Mesenchymal stem cell (in vitro differentiated cells and primary cell): ENCODE data around the gene HPCAL1.

Experiments
- DNase-seq: peaks from one replicate; pipeline ENCODE4 v3.0.0-alpha.2; 2013
- H2AFZ ChIP-seq: one replicate; pipeline ENCODE4 v1.6.1; 2013; ENCODE audit warnings: low read depth, mild to moderate bottlenecking, control low read depth, inconsistent platforms, low read length, moderate library complexity
- H2AK5ac ChIP-seq: 2 replicates; pipeline ENCODE4 v1.6.1; 2013; ENCODE audit warnings: low read length, moderate library complexity, mild to moderate bottlenecking, inconsistent platforms; ENCODE audit not compliant: severe bottlenecking
- H2BK120ac ChIP-seq: one replicate; pipeline ENCODE4 v1.6.1; 2013; ENCODE audit warnings: low read depth, mild to moderate bottlenecking, inconsistent platforms, low read length, moderate library complexity
- H2BK12ac ChIP-seq, 2 experiments: one replicate each; pipeline ENCODE4 v1.6.1; 2013; ENCODE audit warnings: inconsistent platforms in 2 of 2, low read length in 2 of 2, mild to moderate bottlenecking in 2 of 2, moderate library complexity in 2 of 2, control low read depth in 1 of 2
- H2BK15ac ChIP-seq: one replicate; pipeline ENCODE4 v1.6.1; 2013; ENCODE audit warnings: mild to moderate bottlenecking, low read depth, inconsistent platforms; ENCODE audit not compliant: poor library complexity, severe bottlenecking
- H2BK5ac ChIP-seq: 2 replicates; pipeline ENCODE4 v1.6.1; 2013; ENCODE audit warnings: low read depth, mild to moderate bottlenecking, low read length, control low read depth, inconsistent platforms; ENCODE audit not compliant: poor library complexity, severe bottlenecking
- H3K14ac ChIP-seq, 2 experiments: one replicate each; pipeline ENCODE4 v1.6.1; 2013; ENCODE audit warnings: inconsistent platforms in 2 of 2, low read length in 2 of 2, control low read depth in 1 of 2, mild to moderate bottlenecking in 1 of 2, moderate library complexity in 1 of 2
- H3K18ac ChIP-seq, 2 experiments: one replicate each; pipeline ENCODE4 v1.6.1; 2013; ENCODE audit warnings: inconsistent platforms in 2 of 2, low read length in 2 of 2, control low read depth in 1 of 2, low read depth in 1 of 2, mild to moderate bottlenecking in 1 of 2
- H3K23ac ChIP-seq, 2 experiments: one replicate each; pipeline ENCODE4 v1.6.1; 2013; ENCODE audit warnings: inconsistent platforms in 2 of 2, low read length in 2 of 2, mild to moderate bottlenecking in 2 of 2, moderate library complexity in 2 of 2, control low read depth in 1 of 2
- H3K27ac ChIP-seq: 2 replicates; pipeline ENCODE4 v1.5.1; 2013; ENCODE audit warnings: mild to moderate bottlenecking, moderate library complexity, low read length, control low read depth, inconsistent platforms; ENCODE audit not compliant: poor library complexity, severe bottlenecking
- H3K27me3 ChIP-seq, 2 experiments: 2 replicates each; pipeline versions ENCODE4 v1.6.1 to v1.7.0; 2013; ENCODE audit warnings: low read length in 2 of 2, mild to moderate bottlenecking in 2 of 2, moderate library complexity in 2 of 2, control low read depth in 1 of 2, inconsistent platforms in 1 of 2; ENCODE audit not compliant: control insufficient read depth in 1 of 2, insufficient read depth in 1 of 2
- H3K36me3 ChIP-seq, 2 experiments: 2 replicates each; pipeline versions ENCODE4 v1.6.1 to v1.7.0; 2013; ENCODE audit warnings: low read length in 2 of 2, control low read depth in 1 of 2, inconsistent platforms in 1 of 2, low read depth in 1 of 2, mild to moderate bottlenecking in 1 of 2; ENCODE audit not compliant: insufficient read depth in 2 of 2, control insufficient read depth in 1 of 2
- H3K4ac ChIP-seq, 2 experiments: one replicate each; pipeline ENCODE4 v1.6.1; 2013; ENCODE audit warnings: inconsistent platforms in 2 of 2, low read length in 2 of 2, mild to moderate bottlenecking in 2 of 2, moderate library complexity in 2 of 2, control low read depth in 1 of 2, low read depth in 1 of 2
- H3K4me1 ChIP-seq: 2 replicates; pipeline ENCODE4 v1.6.1; 2013; ENCODE audit warnings: low read depth, low read length, control low read depth; ENCODE audit not compliant: control insufficient read depth, insufficient read depth
- H3K4me2 ChIP-seq: 2 replicates; pipeline ENCODE4 v1.6.1; 2013; ENCODE audit warnings: low read length, mild to moderate bottlenecking, inconsistent platforms; ENCODE audit not compliant: poor library complexity, severe bottlenecking
- H3K4me3 ChIP-seq, 2 experiments: 2 replicates each; pipeline versions ENCODE4 v1.5.1 to v1.7.0; 2013; ENCODE audit warnings: low read length in 2 of 2, mild to moderate bottlenecking in 2 of 2, control low read depth in 1 of 2, low read depth in 1 of 2; ENCODE audit not compliant: insufficient read depth in 1 of 2
- H3K79me1 ChIP-seq: replicated peaks from 2 replicates; pipeline ENCODE4 v1.6.1; 2013; ENCODE audit warnings: mild to moderate bottlenecking, control low read depth, low read length, inconsistent platforms; ENCODE audit not compliant: poor library complexity, severe bottlenecking
- H3K9ac ChIP-seq: 2 replicates; pipeline ENCODE4 v1.7.0; 2013; ENCODE audit warnings: mild to moderate bottlenecking, low read length, moderate library complexity
- H3K9me3 ChIP-seq: 2 replicates; pipeline ENCODE4 v1.7.0; 2013; ENCODE audit warnings: mild to moderate bottlenecking, low read length; ENCODE audit not compliant: control insufficient read depth
- H4K8ac ChIP-seq: one replicate; pipeline ENCODE4 v1.6.1; 2013; ENCODE audit warnings: inconsistent platforms, mild to moderate bottlenecking, low read length, moderate library complexity
- H4K91ac ChIP-seq: one replicate; pipeline ENCODE4 v1.6.1; 2013; ENCODE audit warnings: mild to moderate bottlenecking, low read length, inconsistent platforms
- WGBS: methylation state at CpG from one replicate; pipeline ENCODE4 v1.1.7; 2013; ENCODE audit warnings: mixed read lengths; 5-methylcytosine and 5-hydroxymethylcytosine counted together

HPCAL1 gene

GRCh38 chr2:10400568-10400977, 97.9 kb downstream of the HPCAL1 start:
- Histone ChIP-seq H3K14ac (peak overlapping the region in 1 of 2 experiments; percentile 68), H2BK5ac (no peak overlapping the region)

GRCh38 chr2:10400978-10401951, 98.6 kb downstream of the HPCAL1 start:
- Histone ChIP-seq H3K9ac (no peak overlapping the region), H2BK5ac (no peak overlapping the region), H3K4ac (no peak overlapping the region), H2BK120ac (no peak overlapping the region), H3K18ac (peak overlapping the region in 1 of 2 experiments; percentile 60), H3K23ac (no peak overlapping the region), H2BK12ac (peak overlapping the region in 1 of 2 experiments; percentile 24), H4K8ac (no peak overlapping the region), H3K9me3 (no peaks in the 10 kb centered on the region), H3K4me3 (no peak overlapping the region), H2AK5ac (peak overlapping the region; percentile 37), H3K36me3 (peaks cover 4 to 18% of the 10 kb centered on the region in 2 experiments), H3K14ac (peak overlapping the region in 1 of 2 experiments; percentile 68), H3K27me3 (peaks cover 0 to 21% of the 10 kb centered on the region in 2 experiments), H3K79me1 (peaks cover 12% of the 10 kb centered on the region), H2BK15ac (no peak overlapping the region), H3K4me2 (no peak overlapping the region), H2AFZ (no peak overlapping the region), H4K91ac (no peak overlapping the region), H3K4me1 (peaks cover 33% of the 10 kb centered on the region), H3K27ac (no peak overlapping the region)
- no peak for DNase-seq
- WGBS: 95% methylated on average over 18 of the region's 21 CpGs

More at GRCh38 chr2:10400568-10400977, 97.9 kb downstream of the HPCAL1 start:
- Histone ChIP-seq H3K9ac (no peak overlapping the region), H4K8ac (no peak overlapping the region), H3K27me3 (peaks cover 0 to 19% of the 10 kb centered on the region in 2 experiments), H2BK120ac (no peak overlapping the region), H3K4ac (no peak overlapping the region), H2AFZ (no peak overlapping the region), H3K27ac (no peak overlapping the region), H3K23ac (no peak overlapping the region), H3K9me3 (no peaks in the 10 kb centered on the region), H3K79me1 (peaks cover 14% of the 10 kb centered on the region), H2BK12ac (peak overlapping the region in 1 of 2 experiments; percentile 24), H3K4me3 (no peak overlapping the region), H4K91ac (peak overlapping the region; percentile 20), H2AK5ac (peak overlapping the region; percentile 37), H3K4me1 (peaks cover 27% of the 10 kb centered on the region), H3K4me2 (no peak overlapping the region), H2BK15ac (no peak overlapping the region), H3K36me3 (peaks cover 4 to 18% of the 10 kb centered on the region in 2 experiments), H3K18ac (no peak overlapping the region)
- 83% methylated on average over 10 of the region's 11 CpGs for WGBS
- DNase-seq: no peak

GRCh38 chr2:10402062-10402585, 99.4 kb downstream of the HPCAL1 start:
- peaks cover 12% of the 10 kb centered on the region for H3K79me1 ChIP-seq
- peaks cover 0 to 15% of the 10 kb centered on the region in 2 experiments for H3K27me3 ChIP-seq
- WGBS: 67% methylated on average over 12 of the region's 14 CpGs
- H4K8ac ChIP-seq: no peak overlapping the region
- no peak overlapping the region for H3K23ac ChIP-seq
- no peak overlapping the region for H3K27ac ChIP-seq
- no peak overlapping the region for H3K4me2 ChIP-seq
- H2BK120ac ChIP-seq: no peak overlapping the region
- no peak overlapping the region for H2BK12ac ChIP-seq
- peaks cover 35% of the 10 kb centered on the region for H3K4me1 ChIP-seq
- H3K4ac ChIP-seq: no peak overlapping the region
- no peak overlapping the region for H2AK5ac ChIP-seq
- H4K91ac ChIP-seq: no peak overlapping the region
- H3K9me3 ChIP-seq: no peaks in the 10 kb centered on the region
- H3K9ac ChIP-seq: no peak overlapping the region
- no peak overlapping the region for H3K18ac ChIP-seq
- no peak overlapping the region for H2BK5ac ChIP-seq
- peaks cover 4 to 18% of the 10 kb centered on the region in 2 experiments for H3K36me3 ChIP-seq
- H2AFZ ChIP-seq: no peak overlapping the region
- H3K4me3 ChIP-seq: no peak overlapping the region
- DNase-seq: peak; percentile 68
- H2BK15ac ChIP-seq: no peak overlapping the region
- no peak overlapping the region for H3K14ac ChIP-seq

- H3K23ac ChIP-seq: no peak overlapping the region
- 96% methylated on average over 7 of the region's 8 CpGs for WGBS
Observed at GRCh38 chr2:10402653-10403215, 100.0 kb downstream of the HPCAL1 start.

More at GRCh38 chr2:10402653-10403215, 100.0 kb downstream of the HPCAL1 start:
- H4K91ac ChIP-seq: no peak overlapping the region
- no peak overlapping the region for H2BK15ac ChIP-seq
- H2AK5ac ChIP-seq: no peak overlapping the region
- H4K8ac ChIP-seq: no peak overlapping the region
- no peak overlapping the region for H3K9ac ChIP-seq
- no peak overlapping the region for H2BK12ac ChIP-seq
- peaks cover 37% of the 10 kb centered on the region for H3K4me1 ChIP-seq
- no peaks in the 10 kb centered on the region for H3K9me3 ChIP-seq
- H3K27ac ChIP-seq: no peak overlapping the region
- H3K4me2 ChIP-seq: no peak overlapping the region
- no peak overlapping the region for H2AFZ ChIP-seq
- H3K4ac ChIP-seq: no peak overlapping the region
- H3K4me3 ChIP-seq: no peak overlapping the region
- H3K36me3 ChIP-seq: peaks cover 4 to 18% of the 10 kb centered on the region in 2 experiments
- DNase-seq: no peak
- no peak overlapping the region for H2BK120ac ChIP-seq
- H3K79me1 ChIP-seq: peaks cover 8% of the 10 kb centered on the region
- H3K27me3 ChIP-seq: peaks cover 0 to 11% of the 10 kb centered on the region in 2 experiments
- H2BK5ac ChIP-seq: no peak overlapping the region
- H3K18ac ChIP-seq: no peak overlapping the region
- H3K14ac ChIP-seq: no peak overlapping the region
